ENCODE results near the gene HOXA13.

HOXA13 gene

DNA sequence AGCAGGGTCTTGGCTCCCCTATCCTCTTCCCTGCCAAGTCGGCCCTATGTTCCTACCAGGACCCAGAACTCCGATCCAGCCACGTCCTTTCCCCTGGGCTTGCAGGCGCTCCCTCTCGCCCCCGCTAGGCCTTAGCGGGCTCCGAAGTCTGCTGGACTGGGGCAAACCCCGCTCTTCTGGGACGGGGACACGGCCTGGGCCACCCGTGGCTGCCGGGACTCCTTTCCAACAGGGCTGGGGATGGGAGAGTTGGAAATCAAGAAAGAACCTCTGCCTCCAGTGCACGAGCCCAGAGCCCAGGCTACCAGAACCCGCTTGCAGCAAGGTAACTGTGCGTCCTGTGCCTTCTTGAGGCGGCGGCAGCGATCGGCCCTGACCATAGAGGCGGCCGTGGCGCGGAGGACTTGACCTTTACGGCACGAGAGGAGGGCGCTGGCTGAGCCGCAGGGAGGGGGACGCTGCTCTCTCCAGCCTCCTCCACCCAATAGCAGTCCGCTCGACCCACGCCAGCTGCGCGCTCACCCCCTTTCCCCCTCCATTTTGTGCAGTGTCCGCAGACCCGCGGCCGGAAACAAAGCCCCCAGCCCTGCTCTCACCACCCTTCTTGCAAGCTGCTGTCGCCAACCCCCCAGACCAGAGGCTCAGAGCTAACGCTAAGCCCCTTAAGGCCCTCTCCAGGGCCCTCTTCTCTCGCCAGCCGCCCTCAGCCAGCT is 7.9 kb downstream of the HOXA13 start:
- DNase-seq: no peak

DNA sequence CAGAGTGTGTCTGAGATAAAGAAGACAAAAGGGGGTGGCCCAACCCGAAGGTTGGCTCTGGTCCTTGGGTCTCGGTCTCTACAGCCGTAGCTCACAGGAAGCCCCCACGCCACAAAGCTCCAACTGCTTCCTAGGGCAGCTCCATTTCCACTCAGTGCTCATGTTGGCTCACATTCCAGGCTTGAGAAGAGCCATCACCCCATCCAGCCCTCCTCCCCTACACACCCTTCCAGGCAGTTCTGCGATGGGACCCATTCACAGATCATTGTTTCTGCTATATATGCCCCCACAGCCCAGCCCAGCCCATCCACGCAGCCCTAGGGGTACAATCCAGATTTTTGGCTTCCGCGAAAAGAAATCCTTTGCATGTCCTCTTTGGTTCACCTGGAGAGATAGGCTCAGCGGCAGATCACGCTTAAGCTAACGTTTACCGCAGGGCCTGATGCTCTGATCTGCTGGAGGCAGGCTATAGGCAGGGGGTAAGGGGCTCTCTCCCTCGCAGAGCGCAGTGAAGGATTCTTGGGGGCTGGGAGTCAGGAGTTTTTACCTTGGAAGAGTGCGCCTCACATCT is 8.6 kb downstream of the HOXA13 start:
- no peak for DNase-seq

DNA sequence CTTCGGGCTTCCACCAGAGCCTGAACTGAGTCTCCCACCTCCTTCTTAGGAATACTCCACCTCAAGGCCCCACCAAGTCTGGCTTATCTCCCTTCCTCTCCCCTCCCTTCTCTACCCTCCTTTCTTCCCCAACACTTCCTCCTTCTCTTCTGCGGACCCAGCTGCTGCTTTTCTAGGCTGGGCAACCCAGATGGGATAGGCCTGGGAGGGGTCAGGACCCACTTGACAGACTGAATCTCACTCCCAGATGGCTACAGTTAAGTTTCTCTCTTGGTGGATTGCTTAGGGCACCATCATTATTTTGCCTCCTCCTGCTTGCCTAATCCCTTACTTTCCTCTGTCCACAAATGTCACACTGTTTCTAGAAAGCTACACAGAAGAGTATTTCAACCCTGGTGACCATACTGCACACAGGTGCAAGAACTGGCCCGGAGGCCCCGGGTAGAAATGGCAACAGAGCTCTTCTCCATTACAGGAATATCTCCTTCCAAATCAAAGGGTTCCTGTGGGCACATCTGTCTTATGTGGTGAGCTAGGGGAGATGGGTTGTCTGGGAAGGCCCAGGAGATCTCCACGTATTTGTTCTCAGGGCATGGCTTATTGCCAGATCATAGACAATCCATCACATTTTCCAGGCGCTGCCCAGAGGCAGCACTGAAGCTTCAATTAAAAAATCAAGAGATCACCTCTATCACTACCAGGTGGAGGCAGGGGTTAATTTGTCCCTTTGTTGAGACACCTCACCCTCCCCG is 9.7 kb downstream of the HOXA13 start:
- DNase-seq: no peak

DNA sequence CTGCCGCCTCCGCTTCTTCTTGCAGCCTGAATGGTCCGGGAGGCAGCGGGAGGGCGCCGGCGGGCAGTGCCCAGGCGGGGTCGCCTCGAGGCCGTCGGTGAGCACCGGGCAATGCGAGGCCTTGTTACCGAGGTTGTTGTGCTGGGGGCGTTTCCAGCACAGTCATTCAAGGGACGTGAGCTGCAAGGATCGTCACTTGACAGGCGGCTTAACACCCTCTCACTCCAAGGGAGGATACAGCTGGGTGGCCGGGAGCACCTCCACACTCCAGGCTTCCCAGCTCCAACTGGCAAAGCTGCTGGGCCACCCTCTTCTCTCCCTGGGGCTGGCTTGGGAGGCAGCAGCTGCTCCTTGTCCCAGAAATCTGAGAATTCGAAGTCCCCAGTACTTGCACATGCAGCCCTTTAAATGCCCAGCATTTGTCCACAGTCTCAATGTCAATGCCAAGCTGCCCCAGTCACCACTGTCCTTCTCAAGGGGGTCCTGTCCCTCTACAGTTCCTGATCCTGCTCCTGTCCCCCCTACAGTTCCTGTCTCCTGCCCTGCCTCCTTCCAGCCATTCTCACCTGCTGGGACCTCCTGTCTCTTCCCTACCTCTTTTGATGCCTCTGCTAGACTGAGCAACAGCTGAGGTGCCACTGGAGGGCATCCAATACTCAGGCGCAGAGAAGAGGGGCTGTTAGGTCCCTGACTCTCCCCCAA is 10.4 kb downstream of the HOXA13 start:
- no peak for DNase-seq

DNA sequence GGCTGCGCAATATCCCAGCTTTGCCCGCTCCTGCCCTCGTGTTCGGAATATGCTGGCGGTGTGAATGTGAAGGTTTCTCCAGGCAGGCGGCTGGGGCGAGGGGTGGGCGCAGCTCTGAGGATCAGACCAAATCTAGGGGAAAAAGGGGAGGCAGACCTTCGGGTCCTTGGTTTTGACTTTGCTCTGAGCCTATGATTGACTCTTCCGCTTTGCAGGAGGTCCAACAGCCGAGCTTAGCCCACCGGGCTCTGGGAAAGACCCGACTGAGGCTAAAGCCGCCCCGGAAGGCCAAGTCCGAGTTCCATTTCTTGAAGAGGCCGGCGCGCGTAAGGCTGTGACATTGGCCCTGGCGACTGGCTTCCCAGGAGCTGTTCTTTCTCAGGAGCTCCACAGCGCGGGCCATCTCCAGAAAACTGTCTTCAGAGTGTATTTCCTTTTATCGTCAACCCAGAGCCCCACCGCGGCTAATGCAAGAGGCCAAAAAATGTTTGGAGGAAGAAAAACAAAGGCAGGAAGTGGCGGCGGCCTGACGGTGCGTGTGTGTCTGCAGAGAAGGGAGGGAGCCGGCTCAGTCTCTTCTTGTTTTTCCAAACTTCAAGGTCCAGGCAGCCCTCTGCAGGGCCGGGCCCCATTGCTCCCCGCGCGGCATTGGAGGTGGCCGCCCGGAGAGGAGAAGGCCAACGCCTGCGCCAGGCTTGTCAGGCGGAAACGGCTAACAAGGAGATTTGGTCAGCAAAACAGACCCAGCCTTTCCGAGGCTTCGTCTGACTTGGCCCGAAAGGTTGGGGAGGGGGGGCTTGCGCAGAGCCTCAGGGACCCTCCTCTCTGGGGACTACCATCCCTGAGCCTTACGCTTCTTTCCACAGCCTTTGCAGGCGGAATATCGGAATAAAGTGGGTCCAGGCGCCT is 11.3 kb downstream of the HOXA13 start:
- no peak for DNase-seq

DNA sequence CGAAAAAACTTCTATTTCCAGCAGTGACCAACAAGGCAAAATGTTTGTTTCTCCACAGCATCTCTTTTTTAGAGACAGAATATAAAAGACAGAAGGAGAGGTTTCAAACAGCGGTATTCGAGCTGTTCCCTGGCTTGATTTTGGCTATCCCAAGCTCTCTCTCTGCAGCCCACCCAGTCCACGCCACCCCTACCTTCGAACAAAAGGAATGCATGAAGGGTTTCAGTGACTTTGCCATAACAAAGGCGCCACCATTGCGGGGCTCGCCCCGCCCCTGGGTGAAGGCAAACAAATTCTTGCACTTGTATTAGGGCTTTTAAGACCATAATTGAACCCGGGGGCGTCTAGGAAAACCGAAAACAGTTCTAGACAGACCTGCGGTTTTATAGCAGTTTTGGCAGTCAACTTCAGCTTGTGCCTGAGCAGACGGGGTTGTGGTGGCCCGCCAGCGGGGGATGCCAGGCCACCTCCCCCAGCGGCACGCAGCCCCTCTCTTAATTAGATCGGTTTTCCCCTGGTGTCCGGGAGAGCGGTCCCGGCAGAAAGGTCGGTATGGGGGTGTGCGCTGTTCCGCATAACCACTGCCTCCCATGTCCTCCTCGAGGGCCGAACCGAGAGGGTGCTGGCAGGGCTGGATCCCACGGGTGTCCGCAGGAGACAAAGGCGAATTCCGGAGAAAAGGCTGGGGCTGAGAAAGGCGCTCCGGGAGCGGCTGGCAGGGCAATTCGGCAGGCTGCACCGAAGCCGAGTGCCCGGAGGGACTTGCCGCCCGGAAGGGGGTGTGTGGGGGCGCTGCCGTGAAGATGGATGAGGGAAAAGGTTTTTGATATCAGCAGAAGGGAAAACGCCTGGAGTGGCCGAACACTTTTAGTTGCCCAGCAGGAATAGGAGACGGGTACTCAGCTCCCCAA is 12.2 kb downstream of the HOXA13 start:
- no peak for DNase-seq

DNA sequence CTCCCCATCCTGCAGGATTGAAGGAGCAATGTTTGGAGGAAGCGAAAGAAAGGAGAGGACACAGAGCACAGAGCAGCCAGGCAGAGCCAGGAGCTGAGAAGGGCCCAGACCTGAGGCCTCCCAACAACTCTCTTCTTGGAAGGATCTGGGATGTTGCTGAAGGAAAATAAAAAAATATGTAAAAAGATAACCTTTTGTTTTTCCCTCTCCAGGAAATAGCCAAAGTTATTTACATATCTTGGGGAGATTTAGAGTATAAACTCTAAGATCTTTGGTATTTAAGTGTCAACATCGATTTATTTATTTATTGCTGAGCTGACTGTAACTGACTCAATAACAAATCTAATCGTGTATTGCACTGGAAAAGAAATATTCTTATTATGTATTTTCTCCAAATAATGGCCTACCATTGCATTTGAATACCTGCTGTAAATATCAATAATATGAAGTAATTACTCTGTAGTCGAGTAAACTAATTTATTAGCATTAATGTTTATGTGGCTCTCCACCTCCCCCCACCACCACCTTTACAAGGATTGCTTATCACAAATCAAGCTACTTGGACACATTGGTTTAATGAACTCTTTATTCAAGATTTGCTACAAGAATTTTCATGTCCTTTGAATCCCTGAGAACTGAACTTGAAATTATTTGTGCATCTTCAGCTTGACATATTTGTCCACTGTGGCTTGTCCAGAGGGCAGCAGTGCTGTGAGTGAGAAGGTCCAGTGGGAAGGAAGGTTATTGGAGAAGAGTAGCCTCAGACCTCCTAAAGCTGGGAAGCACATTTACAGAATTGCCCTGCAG is 13.0 kb downstream of the HOXA13 start:
- no peak for DNase-seq

DNA sequence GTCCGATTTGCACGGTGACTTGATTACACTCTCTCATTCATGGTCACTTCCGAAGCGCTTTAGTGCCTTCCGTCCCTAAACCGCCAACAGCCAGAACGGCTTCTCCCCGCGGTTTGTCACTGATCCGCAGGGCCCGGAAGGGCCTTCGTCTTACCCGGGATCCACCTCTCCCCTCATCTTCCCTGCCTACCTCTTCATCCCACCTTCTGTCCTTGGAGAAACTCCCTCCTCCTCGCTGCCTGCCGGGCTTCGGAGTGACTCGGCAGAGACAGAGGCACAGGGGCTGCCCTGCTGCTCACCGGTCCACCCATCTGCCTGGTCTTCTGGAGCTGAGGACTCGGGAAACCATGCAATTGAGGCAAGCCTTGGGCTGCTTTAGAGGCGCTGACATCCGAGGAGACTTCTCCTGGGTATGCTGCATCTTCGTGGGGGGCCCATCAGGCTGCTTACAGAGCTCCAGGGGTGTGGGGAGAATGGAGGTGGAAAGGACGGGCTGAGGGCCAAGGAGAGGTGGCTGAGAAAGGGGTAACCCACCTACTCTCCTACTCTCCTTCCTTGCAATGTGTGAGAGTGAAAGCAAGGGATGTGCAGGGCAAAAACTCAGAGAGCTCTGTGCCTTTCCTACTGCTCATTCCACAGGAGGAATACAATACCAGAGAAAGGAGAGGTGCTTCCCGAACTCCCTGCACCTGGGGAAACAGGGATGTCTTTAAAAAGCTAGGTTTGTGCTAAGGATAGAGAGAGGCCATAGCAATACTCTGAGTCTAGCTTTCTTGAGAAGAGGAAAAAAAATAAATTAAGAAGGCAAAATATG is 13.8 kb downstream of the HOXA13 start:
- no peak for DNase-seq

DNA sequence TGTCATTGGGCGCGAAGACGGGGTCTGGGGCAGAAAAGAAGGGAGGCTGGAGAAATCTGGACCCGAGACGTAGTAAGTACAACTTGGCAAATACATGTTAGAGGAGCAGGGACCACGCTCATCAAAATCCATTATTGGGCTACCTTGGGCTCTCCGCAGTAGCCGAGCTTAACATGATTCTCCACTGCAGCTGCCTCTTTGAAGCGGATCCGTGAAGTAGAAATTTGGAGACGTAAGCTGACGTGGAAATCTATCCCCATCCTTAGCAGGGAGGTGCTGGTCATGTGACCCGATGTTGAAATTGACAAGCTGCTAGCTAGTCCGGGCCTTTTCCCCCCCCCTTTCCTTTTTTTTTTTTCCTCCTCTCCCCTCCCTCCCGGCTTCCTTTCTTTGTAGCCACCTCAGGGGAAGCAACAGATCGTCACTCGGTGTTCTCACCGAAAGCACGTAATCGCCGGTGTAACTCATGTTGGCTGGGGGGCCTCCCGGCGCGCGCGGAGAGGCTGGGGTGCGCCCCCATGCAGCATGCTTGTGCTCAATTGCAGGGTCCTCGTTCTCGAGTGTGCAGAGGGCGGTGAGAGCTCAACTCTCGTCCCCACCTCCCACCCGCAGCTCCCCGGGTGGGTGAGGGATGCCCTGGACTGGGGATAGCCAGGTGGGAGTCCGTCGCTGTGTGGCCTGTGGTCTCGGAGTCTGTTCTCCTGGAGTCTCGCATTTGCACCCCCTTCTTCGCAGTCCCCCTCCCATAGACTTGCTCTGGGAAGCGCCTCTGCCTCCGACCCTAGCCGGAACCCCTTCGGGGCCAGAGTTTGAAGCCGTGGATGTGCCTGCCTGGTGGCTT is 14.7 kb downstream of the HOXA13 start, which contains the start of gene HOXA11:
Gene HOXA11, minus strand, starts transcription at position 220 of the 841 bp plus-strand sequence. Its CDS starts 88 bp downstream, at position 132.
- DNase-seq: no peak

DNA sequence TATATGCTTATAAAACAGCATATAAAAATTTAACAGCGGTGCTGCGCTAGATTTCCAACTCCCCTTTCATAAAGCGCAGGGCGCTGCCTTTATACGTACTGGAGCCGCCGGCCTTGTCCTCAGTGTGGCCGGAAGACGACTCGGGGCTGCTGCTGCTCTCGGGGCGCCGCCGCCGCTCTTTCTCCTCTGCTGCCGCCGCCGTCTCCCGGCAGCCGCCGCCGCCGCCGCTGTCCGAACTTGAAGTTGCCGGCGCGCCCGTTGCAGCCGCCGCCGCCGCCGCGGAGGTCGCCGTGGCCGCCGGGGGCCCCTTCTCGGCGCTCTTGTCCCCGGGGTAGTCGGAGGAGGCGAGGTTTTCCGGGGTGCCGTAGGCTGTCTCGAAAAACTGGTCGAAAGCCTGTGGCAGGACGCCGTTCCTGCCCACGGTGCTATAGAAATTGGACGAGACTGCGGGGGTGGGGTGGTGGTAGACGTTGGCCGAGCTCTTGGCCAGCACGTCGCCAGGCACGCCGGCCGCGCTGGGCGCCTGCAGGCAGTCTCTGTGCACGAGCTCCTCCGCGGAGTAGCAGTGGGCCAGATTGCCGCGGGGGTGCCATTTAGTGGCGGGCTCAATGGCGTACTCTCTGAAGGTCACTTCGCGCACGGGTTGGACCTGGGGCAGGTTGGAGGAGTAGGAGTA is 15.4 kb downstream of the HOXA13 start:
- no peak for DNase-seq

DNA sequence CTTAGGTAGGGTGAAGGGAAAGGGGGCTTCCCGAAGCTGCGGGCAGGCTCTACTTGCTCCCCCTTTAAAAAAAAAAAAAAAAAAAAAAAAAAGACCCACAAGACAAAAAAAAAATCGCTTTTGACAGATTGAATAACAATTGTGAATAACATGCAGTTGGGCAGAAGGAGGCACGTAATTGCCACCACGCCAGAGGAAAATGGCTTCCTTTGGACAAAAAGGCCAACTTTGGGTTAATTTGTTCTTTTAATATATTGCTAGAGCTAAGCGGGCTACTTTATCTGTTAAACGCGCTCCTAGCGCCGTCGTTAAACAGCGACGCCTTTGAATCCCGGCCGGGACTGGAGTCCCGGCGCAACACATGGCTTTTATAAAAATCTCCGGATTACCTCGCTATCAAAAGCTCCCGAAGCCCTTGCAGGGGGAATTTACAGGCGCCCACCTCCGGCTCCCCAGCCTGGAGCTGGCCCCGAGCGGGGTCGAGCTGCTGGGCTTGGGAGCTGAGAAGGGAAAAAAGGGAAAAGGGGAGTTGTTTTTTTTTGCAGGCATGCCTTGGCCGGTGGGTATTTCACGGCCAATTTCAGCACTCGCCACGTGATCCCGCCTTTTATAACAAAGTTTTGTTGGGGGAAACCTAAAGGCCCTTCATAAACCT is 16.1 kb downstream of the HOXA13 start:
- no peak for DNase-seq

DNA sequence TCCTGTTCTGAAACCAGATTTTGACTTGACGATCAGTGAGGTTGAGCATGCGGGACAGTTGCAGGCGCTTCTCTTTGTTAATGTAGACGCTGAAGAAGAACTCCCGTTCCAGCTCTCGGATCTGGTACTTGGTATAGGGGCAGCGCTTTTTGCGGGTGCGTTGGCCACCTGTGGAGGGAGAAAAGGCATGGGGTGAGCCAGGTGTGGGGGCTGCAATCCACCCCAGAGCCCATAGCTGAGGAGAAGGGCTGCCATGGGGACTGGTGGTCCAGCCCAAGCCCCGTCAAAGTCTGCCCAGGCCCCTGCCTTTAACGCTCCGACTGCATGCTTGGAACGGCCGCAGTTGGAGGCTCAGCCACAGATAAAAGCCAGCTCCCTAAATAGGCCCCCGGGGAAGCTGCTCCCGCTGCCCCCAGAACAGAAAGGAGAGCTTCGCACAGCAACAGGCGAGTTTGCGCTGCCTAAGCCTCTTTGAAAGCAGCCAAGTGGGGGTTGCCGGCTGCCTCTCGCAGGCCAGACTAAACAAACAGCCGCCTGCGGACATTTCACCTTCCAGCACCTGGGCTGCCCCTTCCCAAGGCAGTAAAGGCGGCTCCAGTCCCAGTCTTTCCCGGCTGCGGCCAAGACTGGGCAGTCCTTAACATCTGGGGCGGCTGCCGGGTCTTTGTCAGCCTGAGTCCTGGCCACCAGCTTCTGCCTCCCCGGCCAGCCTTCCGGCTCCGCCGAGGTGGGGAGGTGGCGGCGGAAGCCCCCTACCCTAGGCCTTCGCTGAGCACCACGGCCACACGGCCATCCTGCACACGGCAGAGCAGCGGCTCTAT is 16.8 kb downstream of the HOXA13 start:
- no peak for DNase-seq

DNA sequence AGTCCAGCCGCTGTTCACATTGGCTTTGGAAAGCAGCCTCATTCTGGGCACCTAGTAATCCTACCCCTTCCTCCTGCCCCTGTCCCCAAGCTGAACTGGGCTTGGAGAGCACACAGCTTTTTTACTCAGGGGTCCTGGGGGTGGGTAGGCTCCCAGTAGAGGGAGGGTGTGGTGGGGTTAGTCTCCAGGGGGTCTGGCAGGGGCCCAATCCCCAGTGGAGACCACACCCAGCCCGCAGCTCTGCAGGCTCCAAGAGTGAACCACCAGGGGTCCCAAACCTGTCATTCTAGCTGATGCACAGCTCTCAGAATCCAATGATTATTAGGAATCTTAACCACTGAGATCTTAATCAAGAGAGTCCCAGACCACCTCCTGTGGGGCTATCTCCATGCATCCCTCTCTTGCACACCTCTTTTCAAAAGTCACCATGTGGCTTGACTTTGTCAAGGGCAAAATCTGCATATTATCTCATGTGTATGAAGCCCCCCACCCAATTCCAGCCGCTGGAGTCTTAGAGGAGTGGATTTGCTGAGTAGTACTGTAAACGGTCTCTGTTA is 17.5 kb downstream of the HOXA13 start:
- no peak for DNase-seq

DNA sequence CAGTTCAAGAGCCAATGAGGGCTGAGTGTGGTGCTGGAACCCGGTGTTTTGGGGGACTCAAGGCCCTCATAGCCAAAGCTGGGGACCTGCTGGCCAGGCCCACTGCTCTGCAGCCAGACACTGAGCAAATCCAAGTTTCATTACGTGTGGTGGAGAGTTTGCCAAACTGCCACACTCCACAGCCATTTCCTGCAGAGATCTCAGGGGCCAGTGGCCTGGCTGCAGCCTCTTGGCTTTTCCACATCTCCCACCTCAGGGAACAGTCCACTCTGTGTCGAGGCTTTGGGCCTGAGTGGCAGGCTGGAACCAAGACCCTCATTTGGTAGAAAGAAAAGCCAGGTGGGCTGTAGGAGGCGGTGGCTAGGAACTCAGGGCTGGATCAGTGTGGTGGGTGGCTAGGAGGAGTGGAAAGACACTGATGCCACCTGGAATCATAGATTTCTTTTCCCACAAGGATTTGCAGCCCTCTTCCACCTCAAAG is 18.1 kb downstream of the HOXA13 start:
- DNase-seq: no peak

All from effector CD4-positive, alpha-beta T cell (primary cell).